Esophagus muscularis mucosa (tissue), 4 donors: ENCODE results near the gene CMTM1. TPM values are rescaled to one million over a fixed set of nuclear protein-coding genes. Genes with fewer than 3 reads are reported as not detected.

ENCODE experiments used
- DNase-seq: peaks from one replicate; pipeline ENCODE4 v3.0.0-alpha.2; 2017; ENCODE audit errors: extremely low spot score
- H3K27ac ChIP-seq, 4 donors: fragments of 200-600 bp; sonication (generic); replicated peaks in 1 of 4; 1 replicate in 3 of 4; 2 replicates in 1 of 4; pipeline ENCODE4 v1.5.1; 2016 to 2019; ENCODE audit warnings: mild to moderate bottlenecking in 1 of 4
- H3K27me3 ChIP-seq, 4 donors: fragments of 200-600 bp; sonication (generic); one replicate each; pipeline versions ENCODE4 v1.5.1 to v1.6.0; 2016 to 2019
- H3K36me3 ChIP-seq, 4 donors: fragments of 200-600 bp; sonication (generic); one replicate each; pipeline ENCODE4 v1.5.1; 2016 to 2019
- H3K4me1 ChIP-seq, 4 donors: fragments of 200-600 bp; sonication (generic); one replicate each; pipeline ENCODE4 v1.5.1; 2016 to 2019
- H3K4me3 ChIP-seq, 4 donors: fragments of 200-600 bp; sonication (generic); 1 replicate in 2 of 4; 2 replicates in 2 of 4; pipeline ENCODE4 v1.5.1; 2016 to 2019; ENCODE audit warnings: mild to moderate bottlenecking in 4 of 4, moderate library complexity in 1 of 4
- H3K9me3 ChIP-seq, 4 donors: fragments of 200-600 bp; sonication (generic); 1 replicate in 3 of 4; 2 replicates in 1 of 4; pipeline ENCODE4 v1.5.1; 2016 to 2019
- CTCF ChIP-seq, 3 experiments: fragments of 200-600 bp in 2 of 3; fragments of 450-650 bp in 1 of 3; sonication (generic) in 2 of 3; IDR thresholded peaks; one replicate each; pipeline ENCODE4 v1.5.1; 2017 to 2019; ENCODE audit warnings: antibody characterized with exemption in 3 of 3, mild to moderate bottlenecking in 2 of 3, moderate library complexity in 1 of 3
- EP300 ChIP-seq: sonication (generic); formaldehyde crosslinking; IDR thresholded peaks from one replicate; pipeline ENCODE4 v1.6.1; 2017; ENCODE audit warnings: antibody characterized with exemption
- POLR2A ChIP-seq: fragments of 450-650 bp; IDR thresholded peaks from one replicate; pipeline ENCODE4 v1.6.1; 2017; ENCODE audit warnings: antibody characterized with exemption, moderate library complexity, mild to moderate bottlenecking, low read depth
- POLR2AphosphoS5 ChIP-seq, 2 donors: sonication (generic); formaldehyde crosslinking; IDR thresholded peaks; one replicate each; pipeline ENCODE4 v1.6.1; 2017; ENCODE audit warnings: antibody characterized with exemption in 2 of 2
- WGBS: methylation state at CpG from one replicate; pipeline ENCODE4 v1.1.5; 2018; 5-methylcytosine and 5-hydroxymethylcytosine counted together
- intact Hi-C: fragments of 100-400 bp; cut with DNase I; formaldehyde crosslinking; loops from one replicate; pipeline ENCODE4 v1.15.1; 2023
- total RNA-seq, 4 donors: library from RNA; depleted of rRNA; stranded (reverse); fragments of >200 nt; gene quantifications; one replicate each; pipeline versions ENCODE4 v1.1.0 to v1.2.1, GENCODE V29; 2016

CMTM1 gene
- total RNA-seq, 4 donors from 2014 or later = 1.4 to 2.0 (median 1.7) TPM; not detected in 1

GRCh38 chr16:66605979-66606751, 39.9 kb downstream of the CMTM1 start:
- no peaks in the 10 kb centered on the region for H3K9me3 ChIP-seq
- H3K27me3 ChIP-seq = peaks cover 0 to 49% (median 0%) of the 10 kb centered on the region in 4 donors
- peak overlapping the region; percentile 64 to 91 (median 72) for H3K4me3 ChIP-seq
- H3K4me1 ChIP-seq = peaks cover 25 to 51% (median 48%) of the 10 kb centered on the region in 4 donors
- no peak for DNase-seq
- intact Hi-C loops = loop anchor here (5.0 kb wide), 3 partner anchors 119 to 261 kb away; partner anchors contain the start of gene DYNC1LI2
- whole genome bisulfite sequencing = 68% methylated on average over 9 of the region's 10 CpGs
- no peak for TF ChIP-seq EP300
- TF ChIP-seq CTCF (IDR thresholded peaks at IDR 0.05) = no peak
- no peak for TF ChIP-seq POLR2A
- no peak for TF ChIP-seq POLR2AphosphoS5 (IDR thresholded peaks at IDR 0.05)
- H3K27ac ChIP-seq = peak overlapping the region; percentile 82 to 89 (median 84)
- peaks cover 7 to 23% (median 22%) of the 10 kb centered on the region in 4 donors for H3K36me3 ChIP-seq

DNA sequence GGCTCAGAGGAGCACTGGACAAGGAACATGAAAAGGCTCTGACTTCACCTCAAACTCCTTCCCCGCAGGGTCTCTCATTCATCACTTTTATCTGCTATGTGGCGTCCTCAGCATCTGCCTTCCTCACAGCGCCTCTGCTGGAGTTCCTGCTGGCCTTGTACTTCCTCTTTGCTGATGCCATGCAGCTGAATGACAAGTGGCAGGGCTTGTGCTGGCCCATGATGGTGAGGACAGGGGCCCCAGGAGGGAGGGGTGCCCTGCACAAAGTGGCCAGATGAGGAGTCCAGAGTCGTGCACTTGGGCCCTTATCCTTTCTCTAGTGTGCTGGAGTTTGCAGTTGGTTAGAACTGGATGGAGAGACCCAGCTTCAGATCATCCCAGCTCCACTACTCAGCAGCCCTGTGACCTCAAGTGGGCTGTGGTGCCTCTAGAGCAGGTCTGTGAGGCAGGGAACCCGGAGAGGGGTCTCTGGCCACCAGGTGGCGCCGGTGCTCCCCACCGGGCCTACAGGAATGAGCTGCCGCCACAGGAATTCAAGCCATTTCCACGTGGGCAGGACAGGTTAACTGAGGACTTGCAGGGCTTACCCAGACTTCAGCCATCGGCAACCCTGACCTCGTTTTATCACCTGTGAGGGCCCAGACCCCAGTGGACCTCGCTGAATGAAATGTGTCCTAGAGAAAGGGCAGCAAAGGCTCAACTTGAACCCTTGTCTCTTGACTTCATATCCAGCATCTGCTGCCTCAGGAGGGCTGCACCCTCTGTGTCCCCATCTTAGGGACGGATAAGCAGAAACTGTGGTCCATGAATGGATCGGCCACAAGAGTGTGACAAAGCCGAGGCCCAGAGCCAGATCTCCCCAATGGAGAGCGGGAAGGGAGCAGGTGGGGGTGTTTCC, 42.3 kb downstream of the CMTM1 start:
- Histone ChIP-seq H3K4me3 (no peak overlapping the region), H3K36me3 (peaks cover 7 to 46% (median 43%) of the 10 kb centered on the region in 4 donors), H3K9me3 (no peaks in the 10 kb centered on the region), H3K27me3 (peaks cover 0 to 27% (median 0%) of the 10 kb centered on the region in 4 donors), H3K4me1 (peaks cover 24 to 46% (median 44%) of the 10 kb centered on the region in 4 donors), H3K27ac (peak overlapping the region in 3 of 4 donors; percentile 3 to 34 (median 28))
- 41% methylated on average over 13 of the region's 17 CpGs for WGBS
- no peak for DNase-seq
- intact Hi-C loops = loop anchor here (5.0 kb wide), 3 partner anchors 121 to 259 kb away; partner anchors contain the start of gene DYNC1LI2
- TF ChIP-seq POLR2A (no peak), POLR2AphosphoS5 (IDR thresholded peaks at IDR 0.05) (peak in 1 of 2 donors; percentile 45), CTCF (IDR thresholded peaks at IDR 0.05) (peak; percentile 79 to 95 (median 83)), EP300 (no peak)

- Histone ChIP-seq H3K4me3 (no peak overlapping the region), H3K36me3 (peaks cover 7 to 52% (median 48%) of the 10 kb centered on the region in 4 donors)
- intact Hi-C loops = loop anchor here (5.0 kb wide), 3 partner anchors 122 to 258 kb away; partner anchors contain the start of gene DYNC1LI2
These were observed 42.9 kb downstream of the CMTM1 start for GRCh38 chr16:66609139-66609510.

More at GRCh38 chr16:66609139-66609510, 42.9 kb downstream of the CMTM1 start:
- no peak for TF ChIP-seq CTCF (IDR thresholded peaks at IDR 0.05)
- TF ChIP-seq POLR2AphosphoS5 (IDR thresholded peaks at IDR 0.05) = no peak
- no peak for TF ChIP-seq POLR2A
- TF ChIP-seq EP300 = no peak
- H3K4me1 ChIP-seq = peaks cover 18 to 40% (median 38%) of the 10 kb centered on the region in 4 donors
- H3K9me3 ChIP-seq = no peaks in the 10 kb centered on the region
- H3K27ac ChIP-seq = peak overlapping the region in 3 of 4 donors; percentile 3 to 34 (median 28)
- WGBS = 84% methylated on average over 9 of the region's 12 CpGs
- no peak for DNase-seq
- H3K27me3 ChIP-seq = peaks cover 0 to 21% (median 0%) of the 10 kb centered on the region in 4 donors
